Measurements from ENCODE around the gene NRG2. TPM values are rescaled to one million over a fixed set of nuclear protein-coding genes. Genes with fewer than 3 reads are reported as not detected.

NRG2 gene
- total and polyA plus RNA-seq, 8 donors = 0.68 to 10.6 (median 7.5) TPM

DNA sequence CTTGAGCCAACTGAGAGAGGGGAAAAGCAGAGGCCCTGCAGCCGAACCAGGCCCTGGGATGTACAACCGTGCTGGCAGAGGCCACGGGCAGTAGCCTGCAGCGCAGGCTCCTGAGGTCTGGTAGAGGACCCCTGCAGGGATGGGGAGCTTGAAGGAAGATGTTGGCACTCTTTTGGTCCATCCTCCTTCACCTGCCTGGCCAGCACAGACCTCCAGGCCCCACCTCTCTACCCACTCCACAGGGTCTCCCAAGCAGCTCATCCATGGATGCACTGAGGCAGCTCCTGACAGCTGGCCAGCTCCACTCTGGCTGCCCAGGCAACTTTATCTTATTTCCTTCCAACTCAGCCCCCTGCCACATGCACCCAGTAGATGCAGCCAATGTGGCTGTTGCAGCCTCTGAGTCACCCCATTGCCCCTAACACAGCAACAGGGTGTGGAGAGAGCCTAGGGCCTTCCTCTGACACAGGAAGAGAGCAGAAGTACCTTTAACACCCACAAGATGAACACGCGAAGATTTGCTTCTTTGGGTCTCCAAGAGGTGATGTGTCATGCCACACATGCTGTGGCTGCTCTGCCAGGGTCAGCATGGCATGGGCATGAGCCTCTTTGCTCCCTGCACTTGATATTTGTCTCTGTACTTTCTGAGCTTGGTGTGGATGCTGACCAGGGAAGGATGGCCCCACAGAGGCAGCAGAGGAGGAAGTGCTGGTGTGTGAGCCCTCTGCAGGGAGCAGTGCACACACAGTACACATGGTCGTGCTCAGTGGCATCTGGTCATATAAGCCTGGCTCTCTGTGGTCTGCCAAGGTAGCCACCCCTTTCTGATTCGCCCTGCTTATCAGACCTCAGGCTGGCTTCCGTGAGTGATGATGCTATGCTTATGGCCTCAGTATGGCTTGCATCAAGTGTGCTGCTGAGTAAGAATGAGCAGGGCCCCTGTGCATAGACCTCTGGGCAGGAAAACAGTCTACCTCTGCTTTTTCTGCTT lies 117.2 kb downstream of the NRG2 start:
- ATAC-seq = no peak
- TF ChIP-seq CTCF (IDR thresholded peaks at IDR 0.05) = no peak
- Histone ChIP-seq H3K27me3 (no peaks in the 10 kb centered on the region), H3K36me3 (no peaks in the 10 kb centered on the region), H3K9me3 (no peaks in the 10 kb centered on the region), H3K27ac (no peak overlapping the region), H3K4me1 (no peaks in the 10 kb centered on the region), H3K4me3 (no peak overlapping the region)
- intact Hi-C loops (cut with DNase I) = no loop called here
- no peak for DNase-seq

- no peak for DNase-seq
- Histone ChIP-seq H3K36me3 (no peaks in the 10 kb centered on the region), H3K27me3 (no peaks in the 10 kb centered on the region), H3K9me3 (no peaks in the 10 kb centered on the region), H3K4me3 (no peak overlapping the region), H3K4me1 (no peaks in the 10 kb centered on the region), H3K27ac (no peak overlapping the region)
- no peak for TF ChIP-seq CTCF (IDR thresholded peaks at IDR 0.05)
- intact Hi-C loops (cut with DNase I) = no loop called here
- no peak for ATAC-seq
Measured at GRCh38 chr5:139925216-139925562, 117.9 kb downstream of the NRG2 start.

DNA sequence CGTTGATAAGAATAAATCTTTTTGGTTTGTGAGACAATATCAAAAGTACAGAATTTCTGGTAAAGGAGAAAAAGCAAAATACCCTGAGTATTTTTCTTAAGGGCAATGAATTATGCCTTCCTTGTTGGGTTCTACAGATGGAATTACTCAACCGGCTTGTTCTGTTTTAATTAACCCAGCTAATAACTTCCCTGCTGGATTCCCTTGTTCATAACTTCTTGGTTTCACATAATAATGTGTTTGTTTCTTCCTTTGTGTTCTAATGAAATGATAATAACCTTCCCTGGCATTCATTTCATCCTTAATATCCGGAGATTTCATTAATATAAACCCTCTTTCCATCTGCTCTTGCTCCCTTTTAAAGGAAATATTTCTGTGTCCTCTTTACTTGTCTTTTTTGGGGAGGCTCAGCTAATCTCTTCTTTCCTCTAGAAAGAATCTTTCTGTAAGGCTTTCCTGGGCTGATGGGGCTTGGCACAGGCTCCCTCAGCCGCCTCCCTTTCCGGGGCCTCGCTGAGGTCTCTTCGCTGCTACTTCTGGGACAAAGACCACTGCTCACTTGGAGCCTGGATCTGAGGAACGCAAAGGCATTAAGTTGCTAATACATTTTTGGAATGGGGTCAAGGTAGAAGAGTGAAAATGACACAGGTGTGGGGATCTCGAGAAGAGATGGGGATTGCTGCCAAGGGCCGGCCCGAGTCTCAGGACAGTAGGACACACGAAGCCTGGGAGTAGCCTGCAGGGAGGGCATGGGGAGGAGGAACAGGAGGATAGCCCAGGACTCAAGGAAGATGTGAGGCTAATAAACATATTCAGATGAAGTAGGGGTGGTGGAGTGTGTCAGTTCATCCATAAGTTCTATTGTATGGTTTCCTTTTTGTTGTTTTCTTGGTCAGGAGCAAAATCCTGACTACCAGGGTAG lies 118.5 kb downstream of the NRG2 start:
- no peak for TF ChIP-seq CTCF (IDR thresholded peaks at IDR 0.05)
- Histone ChIP-seq H3K4me3 (no peak overlapping the region), H3K36me3 (no peaks in the 10 kb centered on the region), H3K27me3 (no peaks in the 10 kb centered on the region), H3K9me3 (no peaks in the 10 kb centered on the region), H3K27ac (no peak overlapping the region), H3K4me1 (no peaks in the 10 kb centered on the region)
- DNase-seq (peak in 1 of 4 donors; percentile 21), ATAC-seq (no peak)
- intact Hi-C loops (cut with DNase I) = no loop called here

- H3K36me3 ChIP-seq = no peaks in the 10 kb centered on the region
- no peaks in the 10 kb centered on the region for H3K9me3 ChIP-seq
- no peak overlapping the region for H3K4me3 ChIP-seq
- no peaks in the 10 kb centered on the region for H3K4me1 ChIP-seq
- no peak overlapping the region for H3K27ac ChIP-seq
- H3K27me3 ChIP-seq = no peaks in the 10 kb centered on the region
- intact Hi-C loops (cut with DNase I) = no loop called here
- DNase-seq = no peak
- no peak for TF ChIP-seq CTCF (IDR thresholded peaks at IDR 0.05)
- no peak for ATAC-seq
Measured at GRCh38 chr5:139919308-139919707, 123.8 kb downstream of the NRG2 start.

GRCh38 chr5:139915834-139916233 lies 127.3 kb downstream of the NRG2 start:
- ATAC-seq = no peak
- H3K36me3 ChIP-seq = no peaks in the 10 kb centered on the region
- no peak for TF ChIP-seq CTCF (IDR thresholded peaks at IDR 0.05)

More at GRCh38 chr5:139915834-139916233, 127.3 kb downstream of the NRG2 start:
- no peak overlapping the region for H3K4me3 ChIP-seq
- no peak overlapping the region for H3K27ac ChIP-seq
- intact Hi-C loops (cut with DNase I) = no loop called here
- no peaks in the 10 kb centered on the region for H3K27me3 ChIP-seq
- H3K4me1 ChIP-seq = no peaks in the 10 kb centered on the region
- H3K9me3 ChIP-seq = no peaks in the 10 kb centered on the region
- DNase-seq = no peak
